HG03342 (cell line): Measurements from ENCODE around the gene HAGHL.
"Not testable (repeated sequence)": the region's sequence is repeated elsewhere in the genome, so short reads cannot be mapped to it uniquely, and the experiment has no call there.

Source experiments
- ATAC-seq: cut with Tn5 transposase; IDR thresholded peaks from one replicate; pipeline ENCODE4 v1.9.1; 2021; ENCODE audit warnings: mild to moderate bottlenecking, moderate library complexity; ENCODE audit not compliant: unreplicated experiment

The HAGHL gene

DNA sequence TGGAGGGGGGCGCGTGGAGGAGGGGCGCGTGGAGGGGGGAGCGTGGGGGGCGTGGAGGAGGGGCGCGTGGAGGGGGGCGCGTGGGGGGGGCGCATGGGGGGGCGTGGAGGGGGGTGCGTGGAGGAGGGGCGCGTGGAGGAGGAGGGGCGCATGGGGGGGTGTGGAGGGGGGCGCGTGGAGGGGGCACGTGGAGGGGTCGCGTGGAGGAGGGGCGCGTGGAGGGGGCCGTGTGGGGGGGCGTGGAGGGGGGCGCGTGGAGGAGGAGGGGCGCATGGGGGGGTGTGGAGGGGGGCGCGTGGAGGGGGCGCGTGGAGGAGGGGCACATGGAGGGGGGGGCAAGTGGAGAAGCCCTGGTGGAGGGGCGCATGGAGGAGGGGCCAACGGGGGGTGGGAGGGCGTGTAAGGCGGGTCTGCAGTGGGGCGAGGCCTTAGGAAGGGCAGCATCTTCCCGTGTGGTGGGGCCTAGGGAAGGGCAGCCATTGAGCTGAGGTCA, 40.9 kb downstream of the HAGHL start:
- ATAC-seq, result no peak

DNA sequence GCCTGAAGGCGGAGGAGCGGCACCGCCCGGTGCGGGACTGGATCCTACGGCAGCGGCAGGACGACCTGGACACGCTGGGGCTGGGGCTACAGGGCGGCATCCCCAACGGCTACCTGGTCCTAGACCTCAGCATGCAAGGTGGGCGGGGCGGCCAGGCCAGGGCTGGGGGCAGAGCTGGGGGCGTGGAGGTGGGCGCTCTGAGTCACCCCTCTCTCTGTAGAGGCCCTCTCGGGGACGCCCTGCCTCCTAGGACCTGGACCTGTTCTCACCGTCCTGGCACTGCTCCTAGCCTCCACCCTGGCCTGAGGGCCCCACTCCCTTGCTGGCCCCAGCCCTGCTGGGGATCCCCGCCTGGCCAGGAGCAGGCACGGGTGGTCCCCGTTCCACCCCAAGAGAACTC, 41.5 kb downstream of the HAGHL start:
- ATAC-seq, result no peak

DNA sequence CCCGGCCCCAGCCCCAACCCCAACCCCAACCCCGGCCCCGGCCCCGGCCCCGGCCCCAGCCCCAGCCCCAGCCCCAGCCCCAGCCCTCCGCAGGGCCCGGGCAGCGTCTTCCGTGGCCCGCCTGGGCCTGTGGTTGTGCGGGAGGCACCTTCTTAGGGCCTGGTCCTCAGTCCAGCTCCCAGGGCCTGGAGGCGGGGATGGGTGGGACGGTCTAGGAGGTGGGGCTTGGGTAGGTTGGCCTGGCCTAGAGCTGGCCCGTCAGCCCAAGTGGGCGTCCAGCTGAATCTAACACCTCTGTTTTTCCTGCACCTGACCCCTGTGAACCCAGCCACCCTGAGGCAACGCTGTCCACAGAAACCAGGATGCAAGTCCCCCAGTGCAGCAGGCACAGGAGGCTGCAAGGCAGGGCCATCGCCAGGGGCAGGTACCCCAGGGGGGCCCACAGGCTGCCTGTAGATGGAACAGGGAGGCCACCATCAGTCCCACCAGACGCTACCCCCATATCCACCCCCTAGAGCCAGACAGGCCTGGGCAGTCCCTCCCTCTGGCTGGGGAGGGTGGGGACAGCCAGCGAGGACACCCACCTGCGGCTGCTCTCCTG, 42.4 kb downstream of the HAGHL start:
- no peak for ATAC-seq

DNA sequence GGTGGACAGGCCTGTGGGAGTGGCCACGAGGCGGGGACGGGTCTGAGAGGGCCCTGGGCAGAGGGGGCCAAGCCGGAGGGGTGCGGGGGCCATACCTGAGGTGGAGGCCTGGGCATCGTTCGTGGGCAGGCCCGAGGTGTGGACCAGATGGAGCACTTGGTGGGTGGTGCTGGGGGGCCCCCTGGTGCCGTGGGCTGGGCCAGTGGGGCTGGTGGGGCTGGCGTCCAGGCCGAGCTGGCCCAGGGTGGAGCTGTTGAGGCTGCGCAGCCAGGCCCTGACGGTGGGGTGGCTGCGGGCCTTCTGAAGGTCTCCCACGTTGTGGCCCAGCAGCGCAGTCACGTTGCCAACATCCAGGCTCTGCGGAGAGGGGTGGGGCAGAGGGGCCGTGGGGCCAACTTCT, 43.0 kb downstream of the HAGHL start:
- ATAC-seq, result no peak

DNA sequence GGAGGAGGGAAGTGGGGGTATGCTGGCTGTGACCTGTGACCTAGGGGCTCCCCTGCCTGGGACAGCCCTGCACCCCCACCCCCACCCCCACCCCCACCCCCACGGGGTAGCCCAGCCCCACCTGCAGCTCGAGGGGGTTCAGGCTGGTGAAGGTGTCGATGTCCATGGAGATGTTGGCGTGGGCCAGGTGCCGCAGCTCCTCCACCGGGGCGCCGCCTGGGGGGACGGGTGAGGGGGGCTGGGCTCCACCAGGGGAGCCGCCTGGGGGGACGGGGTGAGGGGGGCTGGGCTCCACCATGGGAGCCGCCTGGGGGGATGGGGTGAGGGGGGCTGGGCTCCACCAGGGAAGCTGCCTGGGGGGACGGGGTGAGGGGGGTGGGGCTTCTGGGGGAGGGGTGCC, 43.5 kb downstream of the HAGHL start:
- ATAC-seq, result no peak

DNA sequence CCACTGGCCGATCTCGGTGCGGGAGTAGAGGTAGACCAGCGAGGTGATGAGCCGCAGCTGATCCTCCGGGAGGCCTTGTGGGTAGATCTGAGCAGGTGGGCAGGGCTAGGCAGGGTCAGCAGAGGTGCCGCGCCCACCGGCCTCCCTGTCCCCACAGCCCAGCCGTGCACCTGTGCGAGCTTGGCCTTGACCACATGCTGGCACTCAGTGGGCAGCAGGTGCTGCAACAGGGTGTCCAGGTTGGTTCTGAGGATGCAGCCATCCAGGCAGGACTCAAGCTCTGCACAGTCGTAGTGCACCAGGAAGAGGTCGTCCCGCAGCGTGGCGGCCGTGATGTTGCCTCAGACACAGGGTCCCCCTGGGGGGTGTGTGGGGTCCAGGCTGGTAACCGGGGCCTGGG, 46.1 kb downstream of the HAGHL start:
- ATAC-seq, result no peak

DNA sequence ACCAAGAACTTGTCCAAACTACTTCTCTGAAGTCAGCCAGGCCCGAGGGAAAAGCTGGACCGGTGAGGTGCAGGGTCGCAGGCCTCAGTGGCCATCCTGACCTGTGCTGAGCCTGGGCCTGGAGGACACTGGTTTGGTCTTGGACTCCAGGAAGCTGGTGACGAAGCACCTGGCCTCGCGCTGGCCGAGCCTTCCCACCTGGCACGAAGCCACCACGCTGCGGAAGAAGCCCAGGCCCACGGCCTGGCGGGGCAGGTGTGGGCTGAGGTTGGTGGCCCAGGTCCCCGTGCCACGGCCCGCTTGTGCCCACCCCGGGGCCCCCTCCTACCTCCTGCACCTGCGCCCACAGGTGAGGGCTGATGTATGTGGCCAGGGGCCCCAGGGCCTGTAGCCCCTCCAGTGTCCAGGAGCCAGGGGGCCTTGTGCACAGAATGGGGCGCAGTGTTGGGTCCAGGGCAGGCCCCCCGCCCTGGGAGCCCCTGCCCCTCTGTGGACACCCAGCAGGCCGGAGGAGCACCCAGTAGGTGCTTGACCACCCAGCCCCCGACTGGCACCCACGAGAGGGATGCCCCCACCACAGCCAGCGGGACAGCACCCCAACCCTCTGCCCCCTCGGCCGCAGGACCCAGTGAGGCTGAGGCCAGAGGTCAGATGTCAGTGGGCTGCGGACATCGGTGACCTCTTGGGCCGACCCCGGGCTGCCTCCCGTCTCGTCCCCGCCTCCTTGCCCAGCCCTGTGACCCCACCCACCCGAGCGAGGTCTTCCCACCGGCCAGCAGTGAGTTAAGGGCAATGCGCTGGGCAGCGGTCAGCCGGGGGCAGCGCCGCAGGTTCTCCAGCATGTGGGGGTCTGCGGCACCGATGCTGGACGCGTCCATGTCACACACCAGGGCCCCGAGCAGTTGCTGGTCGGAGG, 47.4 kb downstream of the HAGHL start:
- no peak for ATAC-seq

DNA sequence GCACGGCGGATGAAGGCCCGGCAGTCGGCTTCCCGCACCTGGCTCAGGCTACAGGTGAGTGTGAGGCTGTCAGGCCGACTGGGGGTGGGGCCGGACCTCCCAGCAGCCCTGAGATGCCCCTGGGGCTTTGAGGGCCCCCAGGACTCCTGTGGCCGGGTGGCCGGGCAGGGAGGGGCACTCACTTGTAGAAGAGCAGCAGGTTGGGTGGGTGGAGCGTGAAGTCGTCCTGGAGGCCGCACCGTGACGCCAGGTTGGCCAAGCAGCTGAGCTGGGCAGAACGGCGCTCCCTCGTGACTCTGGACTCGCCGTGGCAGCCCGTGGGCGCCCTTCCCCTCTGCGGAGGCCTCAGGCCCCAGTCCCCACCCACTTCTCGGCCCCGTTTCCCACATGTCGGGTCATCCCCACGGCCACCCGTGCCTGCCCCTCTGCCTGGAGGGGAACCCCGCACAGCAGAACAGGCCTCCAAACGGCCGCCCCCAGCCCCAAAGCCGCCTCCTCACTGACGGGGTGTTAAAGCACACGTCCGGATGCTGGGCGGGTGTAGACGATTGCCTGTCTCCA, 48.4 kb downstream of the HAGHL start:
- ATAC-seq, result no peak

DNA sequence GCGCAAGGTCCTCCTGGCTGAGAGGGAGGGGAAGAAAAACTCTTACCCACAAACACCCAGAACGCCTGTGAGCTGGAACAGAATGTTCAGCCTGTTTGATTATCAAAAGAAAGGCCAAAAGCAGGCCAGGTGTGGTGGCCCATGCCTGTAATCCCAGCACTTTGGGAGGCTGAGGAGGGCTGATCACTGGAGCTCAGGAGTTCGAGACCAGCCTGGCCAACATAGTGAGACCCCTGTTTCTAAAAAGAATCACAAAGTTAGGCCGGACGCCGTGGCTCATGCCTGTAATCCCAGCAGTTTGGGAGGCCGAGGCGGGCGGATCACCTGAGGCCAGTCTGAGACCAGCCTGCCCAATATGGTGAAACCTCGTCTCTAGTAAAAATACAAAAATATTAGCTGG, 49.4 kb downstream of the HAGHL start:
- ATAC-seq, result not testable (repeated sequence)

DNA sequence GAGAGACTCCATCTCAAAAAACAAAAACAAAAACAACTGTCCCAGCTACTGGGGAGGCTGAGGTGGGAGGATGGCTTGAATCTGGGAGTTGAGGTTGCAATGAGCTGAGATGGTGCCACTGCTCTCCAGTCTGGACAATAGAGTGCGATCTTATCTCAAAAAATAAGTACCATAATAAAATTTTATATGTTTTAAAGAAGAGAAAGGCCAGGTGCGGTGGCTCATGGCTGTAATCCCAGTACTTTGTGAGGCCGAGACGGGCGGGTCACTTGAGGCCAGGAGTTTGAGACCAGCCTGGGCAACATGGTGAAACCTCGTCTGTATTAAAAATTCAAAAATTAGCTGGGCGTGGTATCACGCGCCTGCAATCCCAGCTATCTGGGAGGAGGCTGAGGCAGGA, 49.9 kb downstream of the HAGHL start:
- no peak for ATAC-seq

DNA sequence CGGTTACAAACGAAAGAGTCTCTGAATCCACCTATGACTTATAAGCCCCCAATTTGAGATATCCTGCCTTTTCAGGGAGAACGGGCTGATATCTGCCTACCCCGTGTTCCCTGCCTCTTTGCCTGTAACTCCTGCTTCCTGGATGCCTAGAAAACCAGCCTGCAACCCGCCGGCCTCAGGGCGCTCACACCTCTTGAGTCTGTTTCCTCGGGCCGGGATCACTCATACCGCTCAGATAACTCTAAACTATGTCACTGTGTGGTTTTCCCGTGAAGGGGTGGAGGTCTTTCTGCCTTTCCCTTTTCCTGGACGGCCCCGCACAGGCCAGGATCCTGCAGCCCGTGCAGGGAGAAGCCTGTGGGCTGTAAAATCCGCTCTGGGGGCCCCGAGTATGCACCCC, 50.9 kb downstream of the HAGHL start:
- ATAC-seq, result no peak

DNA sequence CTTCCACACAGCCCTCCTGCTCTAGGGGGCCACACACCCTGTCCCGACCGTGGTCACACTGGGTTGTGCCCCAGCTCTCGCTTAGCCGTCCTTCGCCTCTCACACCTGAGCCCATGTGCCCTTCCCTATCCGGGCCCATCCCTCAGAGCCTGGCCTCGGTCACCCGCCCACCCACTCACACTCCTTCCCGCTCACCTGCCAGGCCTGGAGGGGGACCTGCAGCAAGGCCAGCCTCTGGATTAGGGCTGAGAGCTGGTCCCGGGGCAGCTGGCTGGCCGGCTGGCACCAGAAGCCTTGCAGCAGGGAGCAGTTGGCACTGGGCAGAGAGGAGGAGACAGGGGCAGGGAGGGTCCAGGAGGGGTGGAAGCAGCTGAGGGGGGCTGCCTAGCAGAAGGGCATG, 51.5 kb downstream of the HAGHL start:
- no peak for ATAC-seq

DNA sequence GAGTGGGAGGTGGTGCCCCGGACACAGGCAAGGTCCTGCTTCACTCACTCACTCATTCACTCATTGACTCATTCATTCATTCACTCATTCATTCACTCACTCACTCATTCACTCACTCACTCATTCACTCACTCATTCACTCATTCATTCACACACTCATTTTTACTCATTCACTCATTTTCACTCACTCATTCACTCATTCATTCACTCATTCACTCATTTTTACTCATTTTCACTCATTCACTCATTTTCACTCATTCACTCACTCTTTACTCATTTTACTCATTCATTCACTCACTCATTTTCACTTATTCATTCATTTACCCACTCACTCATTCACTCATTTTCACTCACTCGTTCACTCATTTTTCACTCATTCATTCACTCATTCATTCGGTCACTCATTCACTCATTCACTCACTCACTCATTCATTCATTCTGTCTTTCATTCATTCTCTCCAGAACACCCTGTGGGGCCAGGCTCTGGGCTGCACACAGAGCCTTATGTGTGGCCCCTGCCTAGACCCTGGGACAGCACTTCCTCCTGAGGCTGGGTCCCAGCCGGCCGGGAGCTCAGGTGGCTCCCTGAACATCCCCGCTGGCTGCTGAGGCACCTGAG, 52.1 kb downstream of the HAGHL start:
- ATAC-seq, result no peak
